GM12891 (cell line): ENCODE measurements around the gene ABCC1.

Experiments used
- PAX5 ChIP-seq: IDR thresholded peaks from 2 replicates; pipeline ENCODE4 v1.6.1; 2011; ENCODE audit warnings: low read length, moderate library complexity, mild to moderate bottlenecking; ENCODE audit not compliant: insufficient read depth, severe bottlenecking
- POLR2A ChIP-seq: IDR thresholded peaks from 2 replicates; pipeline ENCODE4 v1.6.1; 2011; ENCODE audit warnings: low read depth, low read length, control low read depth
- POLR2AphosphoS5 ChIP-seq: IDR thresholded peaks from 2 replicates; pipeline ENCODE4 v1.6.1; 2011; ENCODE audit warnings: low read depth, low read length, control low read depth
- SPI1 ChIP-seq: IDR thresholded peaks from 2 replicates; pipeline ENCODE4 v1.6.1; 2011; ENCODE audit warnings: low read depth, low read length, control low read depth
- TAF1 ChIP-seq: IDR thresholded peaks from 2 replicates; pipeline ENCODE4 v1.6.1; 2011; ENCODE audit warnings: low read depth, low read length, control low read depth

DNA sequence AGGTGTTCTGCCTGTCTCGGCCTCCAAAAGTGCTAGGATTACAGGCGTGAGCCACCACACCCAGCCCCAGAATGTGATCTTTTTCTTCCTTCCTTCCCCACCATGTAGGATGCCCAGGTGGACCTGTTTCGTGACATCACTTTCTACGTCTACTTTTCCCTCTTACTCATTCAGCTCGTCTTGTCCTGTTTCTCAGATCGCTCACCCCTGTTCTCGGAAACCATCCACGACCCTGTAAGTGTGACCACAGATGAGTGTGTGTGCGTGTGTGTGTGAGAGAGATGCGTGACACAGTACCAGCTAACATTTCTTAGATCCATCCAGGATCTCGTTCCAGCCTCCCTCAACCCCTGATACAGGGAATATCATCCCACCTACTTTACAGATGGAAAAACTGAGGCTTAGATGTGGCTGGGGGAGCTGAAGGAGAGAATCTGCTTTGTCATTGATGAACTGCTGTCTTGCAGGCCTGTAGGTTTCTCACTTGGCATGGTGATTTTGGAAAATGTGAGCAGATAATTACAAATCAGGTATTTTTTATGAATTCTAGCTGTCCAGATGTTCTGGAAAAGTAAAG, 67.1 kb downstream of the ABCC1 start:
- TF ChIP-seq POLR2AphosphoS5 (no peak), POLR2A (no peak), TAF1 (no peak), SPI1 (no peak), PAX5 (no peak)
